K562 (cell line): ENCODE data around the gene TXNRD2. TPM values are rescaled to one million over a fixed set of nuclear protein-coding genes. Genes with fewer than 3 reads are reported as not detected.

Source experiments
- CEBPG ChIP-seq, 3 experiments: fragments of 200-800 bp in 1 of 3; sonication (Bioruptor generic) in 1 of 3; sonication (generic) in 1 of 3; formaldehyde crosslinking in 1 of 3; IDR thresholded peaks in 2 of 3; conservative IDR thresholded peaks in 1 of 3; 2 replicates each; pipeline versions ENCODE4 v1.6.1 to v1.8.0; 2016 to 2022; ENCODE audit warnings: missing compliant biosample characterization in 2 of 3, missing genetic modification characterization in 2 of 3, mild to moderate bottlenecking in 1 of 3, missing genetic modification reagents in 1 of 3
- CHD4 ChIP-seq: fragments of 200-600 bp; sonication (generic); IDR thresholded peaks from 3 replicates; pipeline ENCODE4 v1.6.1; 2012; ENCODE audit warnings: low read depth, mild to moderate bottlenecking, mixed read lengths, low read length, inconsistent platforms; ENCODE audit not compliant: insufficient read depth, insufficient replicate concordance, poor library complexity, severe bottlenecking
- DMBX1 ChIP-seq: fragments of 250-450 bp; sonication (Bioruptor Pico); IDR thresholded peaks from 2 replicates; pipeline ENCODE4 v1.8.0; 2022; ENCODE audit warnings: inconsistent platforms, mild to moderate bottlenecking, moderate library complexity, borderline replicate concordance
- E2F4 ChIP-seq: sonication (generic); formaldehyde crosslinking; IDR thresholded peaks from 2 replicates; pipeline ENCODE4 v1.8.0; 2022; ENCODE audit warnings: mild to moderate bottlenecking, low read depth, missing genetic modification reagents
- IRF1 ChIP-seq: sonication (generic); formaldehyde crosslinking; IDR thresholded peaks from 2 replicates; pipeline ENCODE4 v1.8.0; 2022; ENCODE audit warnings: missing genetic modification reagents, mild to moderate bottlenecking, borderline replicate concordance
- MLLT1 ChIP-seq, 2 experiments: fragments of 450-650 bp; IDR thresholded peaks; 2 replicates each; pipeline ENCODE4 v1.6.1; 2016
- POLR3G ChIP-seq: IDR thresholded peaks from 2 replicates; pipeline ENCODE4 v1.6.1; 2011; ENCODE audit not compliant: insufficient read length, insufficient replicate concordance; ENCODE audit errors: extremely low read depth
- RBM25 ChIP-seq: fragments of 200-400 bp; formaldehyde crosslinking; IDR thresholded peaks from 2 replicates; pipeline ENCODE4 v1.6.1; 2018; ENCODE audit warnings: low read length, low read depth, moderate library complexity; ENCODE audit not compliant: severe bottlenecking
- SIN3A ChIP-seq, 2 experiments: fragments of 150-350 bp in 1 of 2; IDR thresholded peaks; 2 replicates each; pipeline ENCODE4 v1.6.1; 2011 to 2016; ENCODE audit warnings: borderline replicate concordance in 2 of 2, low read depth in 2 of 2, low read length in 2 of 2, mild to moderate bottlenecking in 2 of 2, moderate library complexity in 2 of 2; ENCODE audit not compliant: control insufficient read depth in 1 of 2
- TEAD2 ChIP-seq: fragments of 450-650 bp; IDR thresholded peaks from 2 replicates; pipeline ENCODE4 v1.6.1; 2016; ENCODE audit warnings: missing genetic modification characterization, control low read depth, missing compliant biosample characterization
- TFE3 ChIP-seq: fragments of 450-650 bp; formaldehyde crosslinking; IDR thresholded peaks from 2 replicates; pipeline ENCODE4 v1.4.0; 2020; ENCODE audit warnings: mild to moderate bottlenecking, mixed read lengths
- ZBTB26 ChIP-seq: fragments of 450-650 bp; formaldehyde crosslinking; IDR thresholded peaks from 2 replicates; pipeline ENCODE4 v1.4.0; 2022; ENCODE audit warnings: missing genetic modification characterization
- ZNF239 ChIP-seq: fragments of 250-450 bp; sonication (Bioruptor Pico); IDR thresholded peaks from 2 replicates; pipeline ENCODE4 v1.4.0; 2020; ENCODE audit warnings: mild to moderate bottlenecking
- ZNF77 ChIP-seq: fragments of 250-450 bp; sonication (Bioruptor Pico); IDR thresholded peaks from 2 replicates; pipeline ENCODE4 v1.5.0; 2020
- polyA plus RNA-seq, 8 experiments: library from polyadenylated mRNA; depleted of rRNA in 4 of 8; stranded (reverse) in 5 of 8; unstranded in 3 of 8; fragments of >200 nt; fragmentation: Nextera tagmentation in 2 of 8; fragmentation: Illumina TruSeq in 1 of 8; extraction: Ambion mirVana in 2 of 8; extraction: Trizol in 1 of 8; gene quantifications; 2 replicates each; pipeline versions ENCODE4 v1.2.1 to v1.2.3, GENCODE V29; 2011 to 2014; ENCODE audit warnings: inconsistent platforms in 1 of 8, missing spikeins in 1 of 8
- total RNA-seq, 7 experiments: library from RNA; depleted of rRNA in 6 of 7; stranded (reverse); fragments of >200 nt in 6 of 7; fragmentation: Illumina TruSeq in 2 of 7; extraction: Trizol in 2 of 7; gene quantifications; 2 replicates each; pipeline versions ENCODE4 v1.2.1 to v1.2.3, GENCODE V29; 2011 to 2021; ENCODE audit warnings: low replicate concordance in 1 of 7
- TF ChIP-seq, protein P1 (sequence below), 3 experiments: fragments of 200-800 bp in 1 of 3; sonication (Bioruptor generic) in 1 of 3; sonication (generic) in 1 of 3; formaldehyde crosslinking in 1 of 3; IDR thresholded peaks; 2 replicates each; pipeline versions ENCODE4 v1.6.1 to v1.8.0; 2016 to 2022; ENCODE audit warnings: mild to moderate bottlenecking in 2 of 3, missing compliant biosample characterization in 2 of 3, missing genetic modification characterization in 2 of 3, missing genetic modification reagents in 1 of 3

TXNRD2 gene
- total and polyA plus RNA-seq, 9 of the 15 experiments (the other 6 are each of a cell fraction or from before 2014, with no cell fraction given), result 3.3 to 80.2 (median 49.4) TPM

GRCh38 chr22:19853879-19854777, 87.5 kb downstream of the TXNRD2 start (continued):
- TF ChIP-seq TFE3 (CRISPR knock-in tag), result peak; percentile 4; the same call in 1 of the 2 replicates
- no peak for TF ChIP-seq IRF1
- no peak for TF ChIP-seq POLR3G
- no peak for TF ChIP-seq RBM25
- TF ChIP-seq, protein P1, sequence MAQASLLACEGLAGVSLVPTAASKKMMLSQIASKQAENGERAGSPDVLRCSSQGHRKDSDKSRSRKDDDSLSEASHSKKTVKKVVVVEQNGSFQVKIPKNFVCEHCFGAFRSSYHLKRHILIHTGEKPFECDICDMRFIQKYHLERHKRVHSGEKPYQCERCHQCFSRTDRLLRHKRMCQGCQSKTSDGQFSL (CRISPR knock-in tag; IDR thresholded peaks at IDR 0.05), result no peak
- TF ChIP-seq, protein P1 (tag; IDR thresholded peaks at IDR 0.05), result 0 out of 4 replicates have a peak, but pooled peaks of 1 of the 2 experiments have one; percentile 36
- no peak for TF ChIP-seq TEAD2 (tag)
- TF ChIP-seq E2F4 (CRISPR knock-in tag), result no peak
- peak in 1 of 2 experiments; percentile 99; a peak in 2 of 4 replicates for TF ChIP-seq SIN3A (IDR thresholded peaks at IDR 0.05; ENCODE audit: borderline replicate concordance in 2 of 2, control insufficient read depth in 1 of 2, low read depth in 2 of 2, low read length in 2 of 2)
- peak; percentile 71 for TF ChIP-seq DMBX1
- TF ChIP-seq ZNF239 (CRISPR knock-in tag), result 0 out of 2 replicates have a peak, but pooled peaks have one; percentile 26
- peak; percentile 79 for TF ChIP-seq CHD4
- peak; percentile 86 for TF ChIP-seq ZBTB26
- TF ChIP-seq MLLT1 (IDR thresholded peaks at IDR 0.05), result no peak
- no peak for TF ChIP-seq CEBPG (CRISPR knock-in tag; IDR thresholded peaks at IDR 0.05)
- no peak for TF ChIP-seq CEBPG (tag; conservative IDR thresholded peaks at IDR 0.05 in 1 of 2, IDR thresholded peaks at IDR 0.05 in 1 of 2)
- no peak for TF ChIP-seq ZNF77 (CRISPR knock-in tag)
